HG02885 (cell line): ENCODE data around the gene KLHL3.
A peak's percentile ranks its signal among the peaks of the same experiment; 100 is the strongest.
"Not testable (repeated sequence)": the region's sequence is repeated elsewhere in the genome, so short reads cannot be mapped to it uniquely, and the experiment has no call there.

Source experiments
- ATAC-seq: cut with Tn5 transposase; IDR thresholded peaks from one replicate; pipeline ENCODE4 v1.9.1; 2021; ENCODE audit warnings: mild to moderate bottlenecking; ENCODE audit not compliant: unreplicated experiment, poor library complexity

KLHL3 gene

DNA sequence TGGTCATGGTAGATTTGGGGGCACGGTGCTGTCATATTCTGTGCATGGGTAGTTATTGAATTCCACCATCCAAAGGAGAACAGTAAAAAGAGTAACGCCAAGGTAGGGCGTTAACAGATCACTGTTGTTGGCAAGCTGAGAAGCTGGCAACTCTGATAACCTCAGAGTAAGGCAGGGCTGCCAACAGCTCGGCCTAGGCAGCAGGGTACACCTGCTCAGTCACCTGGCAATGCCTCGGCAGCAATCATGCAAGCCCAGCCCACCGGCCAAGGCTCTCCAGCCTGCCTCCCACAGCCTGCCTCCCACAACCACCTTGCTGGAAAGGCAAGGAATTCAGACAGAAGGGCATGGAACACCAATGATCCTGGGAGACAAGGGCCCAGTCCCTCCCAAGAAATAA, 63.9 kb downstream of the KLHL3 start:
- ATAC-seq, result no peak

- ATAC-seq, result no peak
Measured at GRCh38 chr5:137669811-137670210, 66.1 kb downstream of the KLHL3 start.

- ATAC-seq, result no peak
Measured at GRCh38 chr5:137668637-137669036, 67.3 kb downstream of the KLHL3 start.

GRCh38 chr5:137667341-137667740, 68.5 kb downstream of the KLHL3 start:
- no peak for ATAC-seq

GRCh38 chr5:137666901-137667300, 69.0 kb downstream of the KLHL3 start:
- ATAC-seq, result no peak

DNA sequence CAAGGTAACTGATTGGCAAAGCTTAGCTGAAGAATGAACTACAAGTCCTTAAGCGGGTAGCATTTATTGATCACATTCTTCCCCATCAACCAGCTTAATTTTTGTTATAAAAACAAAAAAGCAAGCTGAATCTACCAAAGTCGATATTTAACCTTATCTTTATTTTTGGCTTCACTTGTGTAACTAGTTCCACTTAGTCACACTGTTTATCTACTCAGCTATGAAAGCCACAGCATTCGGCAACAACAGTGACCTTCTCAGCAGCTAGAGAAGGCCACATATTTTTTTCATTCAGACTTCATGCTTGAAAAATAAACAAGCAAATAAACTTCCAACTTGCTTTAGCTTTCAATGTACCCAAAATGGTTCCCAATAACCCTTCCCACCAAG, 69.4 kb downstream of the KLHL3 start:
- peak; percentile 45 for ATAC-seq

DNA sequence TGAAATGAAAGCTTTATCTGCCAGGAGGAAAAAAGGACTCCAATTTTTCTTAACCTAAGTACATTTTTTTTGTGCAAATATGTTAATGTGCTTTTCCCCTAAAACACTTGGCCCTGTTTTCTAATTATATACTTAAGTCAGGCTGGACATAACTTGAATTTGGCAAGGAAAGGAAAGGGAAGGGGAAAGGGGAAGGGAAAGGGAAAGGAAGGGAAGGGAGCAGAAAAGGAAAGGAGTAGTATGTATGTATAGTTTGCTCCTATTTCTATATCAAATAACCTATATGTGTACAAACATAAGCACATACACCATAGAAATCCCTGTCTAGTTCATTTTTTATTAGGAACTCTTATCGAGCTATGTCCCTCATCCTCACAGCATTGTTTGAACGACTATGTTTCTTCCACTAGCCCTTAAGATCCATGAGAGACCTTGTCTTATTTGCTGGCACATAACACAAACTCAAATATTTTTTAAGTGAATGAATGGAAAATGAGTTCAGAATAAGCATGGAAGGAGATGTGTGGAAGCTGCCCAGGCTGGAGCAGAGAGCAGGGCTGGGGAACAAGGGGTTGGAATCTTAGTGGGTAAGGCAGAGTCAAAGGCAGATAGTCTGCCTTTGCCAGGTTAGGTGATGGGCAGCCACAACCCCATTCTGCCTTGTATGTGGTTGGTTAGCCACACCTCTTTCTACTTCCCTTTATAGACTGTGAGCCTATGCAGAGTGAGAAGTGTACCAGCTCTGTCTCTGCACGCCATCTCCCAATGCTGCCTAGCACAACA, 70.0 kb downstream of the KLHL3 start:
- ATAC-seq, result peak; percentile 99

GRCh38 chr5:137660349-137660817, 75.5 kb downstream of the KLHL3 start:
- peak; percentile 90 for ATAC-seq

DNA sequence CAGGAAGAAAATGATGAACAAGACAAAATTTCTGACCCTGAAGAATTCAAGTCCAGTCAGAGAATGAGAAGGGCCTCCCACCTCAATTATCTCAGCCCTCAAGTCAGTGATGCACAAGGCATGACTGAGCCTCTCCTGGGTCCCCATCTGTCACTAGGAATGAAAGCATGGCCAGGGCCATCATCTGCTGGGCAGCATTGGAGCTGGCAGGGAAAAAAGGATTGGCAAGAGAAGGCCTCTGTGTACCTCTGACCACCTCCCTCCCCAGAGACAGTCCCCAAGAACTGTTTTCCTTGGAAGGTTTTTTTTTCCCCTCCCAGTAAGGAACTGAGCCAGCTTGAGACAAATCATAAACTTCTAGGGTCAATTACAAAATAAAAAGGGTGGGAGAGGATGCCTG, 76.7 kb downstream of the KLHL3 start:
- no peak for ATAC-seq

- ATAC-seq, result no peak
Measured at GRCh38 chr5:137658324-137658723, 77.6 kb downstream of the KLHL3 start.

GRCh38 chr5:137657073-137657472, 78.8 kb downstream of the KLHL3 start:
- ATAC-seq, result no peak

DNA sequence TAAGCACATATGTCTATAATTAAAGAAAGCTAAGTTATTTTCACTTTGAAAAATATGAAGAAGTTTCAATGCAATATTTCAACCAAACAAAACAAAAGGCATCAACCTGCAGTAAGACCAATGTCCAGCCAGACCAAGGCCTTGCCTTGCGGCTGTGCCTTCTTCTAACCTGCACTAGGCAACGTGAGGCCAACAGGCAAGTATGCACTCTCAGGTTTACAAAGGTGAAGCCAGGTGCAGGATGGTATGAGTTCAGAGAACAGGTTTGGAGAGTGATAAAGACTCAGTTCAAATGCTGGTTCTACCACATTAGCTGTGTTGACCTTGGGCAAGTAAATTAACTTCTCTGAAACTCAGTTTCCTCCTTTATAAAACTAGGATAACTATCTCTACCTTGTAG, 79.3 kb downstream of the KLHL3 start:
- ATAC-seq, result no peak

- ATAC-seq, result no peak
Measured at GRCh38 chr5:137651022-137651421, 84.9 kb downstream of the KLHL3 start.

DNA sequence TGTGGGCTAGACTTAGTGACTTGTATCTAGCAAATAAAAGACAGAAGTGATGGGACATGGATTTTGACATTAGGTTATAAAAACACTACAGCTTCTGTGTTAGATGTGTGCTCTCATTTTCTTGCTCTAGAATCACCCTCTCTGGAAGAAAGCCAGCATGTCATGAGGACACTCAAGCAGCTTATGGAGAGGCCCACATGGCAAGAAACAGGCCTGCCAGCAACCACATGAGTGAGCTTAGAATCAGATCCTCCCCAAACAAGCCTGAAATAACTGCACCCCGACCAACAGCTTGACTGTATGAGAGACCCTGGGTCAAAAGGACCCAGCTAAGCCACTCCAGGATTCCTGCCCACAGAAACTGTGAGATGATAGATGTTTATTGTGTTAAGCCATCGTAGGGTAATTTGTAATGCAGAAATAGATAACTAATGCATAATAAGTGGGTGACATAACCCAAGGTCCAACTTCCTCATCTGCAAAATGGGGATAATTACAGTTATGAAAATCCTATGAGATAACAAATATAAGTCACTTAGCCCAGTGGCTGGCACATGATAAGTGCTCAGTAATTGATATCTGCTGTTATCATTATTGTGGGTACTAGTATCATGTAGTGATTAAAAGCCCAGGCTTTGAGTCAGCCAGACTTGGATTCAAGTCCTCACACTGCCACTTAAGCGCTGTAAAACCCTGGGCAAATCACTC, 86.5 kb downstream of the KLHL3 start:
- no peak for ATAC-seq

DNA sequence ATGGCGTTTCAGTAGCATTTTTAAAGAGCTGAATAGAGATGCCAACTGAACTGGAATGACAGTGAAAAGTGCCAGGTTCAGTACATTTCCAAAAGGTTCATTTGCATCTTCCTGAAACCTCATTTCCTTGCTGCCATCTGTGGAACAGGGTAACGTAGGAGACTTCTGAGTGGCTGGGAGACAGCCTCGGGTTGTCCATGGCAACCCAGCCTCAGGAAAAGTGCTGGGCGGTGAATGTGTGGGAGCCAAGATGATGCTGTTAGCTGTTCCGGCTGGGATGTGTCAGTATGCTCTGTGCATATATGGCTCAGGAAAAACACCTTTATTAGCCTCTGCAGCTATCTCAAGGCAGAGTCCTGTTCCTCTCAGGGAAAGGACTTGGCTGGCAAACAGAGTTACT, 87.5 kb downstream of the KLHL3 start:
- ATAC-seq, result no peak

- ATAC-seq, result no peak
Measured at GRCh38 chr5:137647401-137647800, 88.5 kb downstream of the KLHL3 start.

- ATAC-seq, result no peak
Measured at GRCh38 chr5:137646761-137647160, 89.1 kb downstream of the KLHL3 start.

DNA sequence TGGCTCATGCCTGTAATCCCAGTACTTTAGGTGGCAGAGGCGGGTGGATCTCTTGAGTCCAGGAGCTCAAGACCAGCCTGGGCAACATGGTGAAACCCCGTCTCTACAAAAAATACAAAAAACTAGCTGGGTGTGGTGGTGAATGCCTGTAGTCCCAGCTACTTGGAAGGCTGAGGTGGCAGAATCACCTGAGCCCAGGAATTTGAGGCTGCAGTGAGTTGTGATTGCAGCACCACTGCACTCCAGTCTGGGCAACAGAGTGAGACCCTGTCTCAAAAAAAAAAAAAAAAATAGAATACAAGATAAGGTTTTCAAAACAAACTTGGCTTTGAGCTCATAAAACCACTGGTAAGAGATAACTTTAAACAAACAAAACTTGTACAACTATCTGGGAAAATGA, 92.8 kb downstream of the KLHL3 start:
- not testable (repeated sequence) for ATAC-seq

DNA sequence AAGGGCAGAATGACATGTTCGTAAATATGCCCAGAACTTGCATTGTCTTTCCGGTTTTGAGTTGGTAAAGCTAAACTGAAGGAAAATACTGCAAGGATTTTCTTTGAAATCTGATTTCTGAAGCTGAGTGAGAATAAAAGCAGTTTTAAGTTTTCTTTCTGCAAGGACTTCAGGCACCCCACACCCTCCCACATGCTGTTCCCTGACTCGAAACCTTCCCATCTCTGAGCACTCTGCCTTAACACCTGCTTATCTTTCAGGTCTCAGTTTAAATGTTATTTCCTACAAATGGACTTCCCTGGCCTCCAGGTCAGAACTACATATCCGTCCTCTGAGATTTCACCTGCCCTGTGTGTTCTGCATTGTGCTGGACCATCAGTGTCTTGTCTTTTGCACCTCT, 93.8 kb downstream of the KLHL3 start:
- no peak for ATAC-seq

GRCh38 chr5:137641148-137641547, 94.7 kb downstream of the KLHL3 start:
- ATAC-seq, result no peak

DNA sequence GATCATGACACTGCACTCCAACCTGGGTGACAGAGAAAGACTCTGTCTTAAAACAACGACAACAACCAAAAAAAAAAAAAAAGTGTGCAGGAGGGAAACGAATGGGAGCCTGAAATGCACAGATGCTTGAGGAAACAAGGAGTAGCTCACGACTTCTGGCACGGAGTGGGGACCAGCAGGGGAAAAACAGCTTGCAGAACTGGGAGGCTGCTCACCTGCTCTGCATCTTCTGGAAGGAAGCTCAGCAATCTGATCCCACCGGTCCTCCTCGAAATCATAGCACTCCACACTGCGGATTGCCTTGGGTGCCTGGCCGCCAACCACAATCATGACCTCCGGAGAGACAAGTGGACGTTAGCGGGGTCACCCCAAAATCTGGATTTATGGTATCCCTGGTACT, 96.2 kb downstream of the KLHL3 start:
- ATAC-seq, result no peak

- ATAC-seq, result no peak
Measured at GRCh38 chr5:137638841-137639240, 97.0 kb downstream of the KLHL3 start.
